ENCODE data around the gene CDH16. TPM values are rescaled to one million over a fixed set of nuclear protein-coding genes. Genes with fewer than 3 reads are reported as not detected.

The CDH16 gene
- total and polyA plus RNA-seq, 2 of the 13 experiments (the other 11 are each of a cell fraction or from before 2014, with no cell fraction given), result 2.7 to 3.9 TPM

- TF ChIP-seq HMGXB4 (CRISPR knock-in tag; IDR thresholded peaks at IDR 0.05; ENCODE audit: borderline replicate concordance in 1 of 2, low read depth in 1 of 2), result peak in 1 of 2 experiments; percentile 38; a peak in 1 of 4 replicates
- TF ChIP-seq ZNF652 (CRISPR knock-in tag; IDR thresholded peaks at IDR 0.05; ENCODE audit: borderline replicate concordance, low read depth), result no peak
- peak; percentile 74; the same call in 1 of the 2 replicates for TF ChIP-seq HOXD1 (CRISPR knock-in tag; IDR thresholded peaks at IDR 0.05)
- peak; percentile 41; the same call in 1 of the 2 replicates for TF ChIP-seq BORCS8-MEF2B (CRISPR knock-in tag; IDR thresholded peaks at IDR 0.05)
- TF ChIP-seq ZNF574 (CRISPR knock-in tag; IDR thresholded peaks at IDR 0.05), result peak; percentile 43
- peak; percentile 64 for TF ChIP-seq HOXA3 (CRISPR knock-in tag; IDR thresholded peaks at IDR 0.05)
- 0 out of 2 replicates have a peak, but pooled peaks have one; percentile 35 for TF ChIP-seq ADNP (CRISPR knock-in tag; IDR thresholded peaks at IDR 0.05)
- peak; percentile 39 for TF ChIP-seq ZBTB33 (CRISPR knock-in tag; IDR thresholded peaks at IDR 0.05)
- 0 out of 2 replicates have a peak, but pooled peaks have one; percentile 7 for TF ChIP-seq FOSL2 (CRISPR knock-in tag; IDR thresholded peaks at IDR 0.05)
- no peak for TF ChIP-seq TBX3 (IDR thresholded peaks at IDR 0.05; ENCODE audit: borderline replicate concordance)
- peak; percentile 55 for TF ChIP-seq ZFY (CRISPR knock-in tag; IDR thresholded peaks at IDR 0.05)
- TF ChIP-seq ZNF569 (CRISPR knock-in tag; IDR thresholded peaks at IDR 0.05; ENCODE audit: borderline replicate concordance), result no peak
- no peak for TF ChIP-seq RNF2 (conservative IDR thresholded peaks at IDR 0.05; ENCODE audit: low read depth)
- TF ChIP-seq ZIK1 (CRISPR knock-in tag; IDR thresholded peaks at IDR 0.05; ENCODE audit: borderline replicate concordance, low read depth), result peak; percentile 70; the same call in 1 of the 2 replicates
- no peak for TF ChIP-seq ERF (CRISPR knock-in tag; IDR thresholded peaks at IDR 0.05)
- no peak for TF ChIP-seq ZNF557 (CRISPR knock-in tag; IDR thresholded peaks at IDR 0.05)
- TF ChIP-seq LCORL (IDR thresholded peaks at IDR 0.05), result no peak
- TF ChIP-seq LCORL (CRISPR knock-in tag; IDR thresholded peaks at IDR 0.05), result 0 out of 2 replicates have a peak, but pooled peaks have one; percentile 6
Measured at GRCh38 chr16:66924527-66925321, 6.0 kb upstream of the CDH16 start (continued).

Measured in HepG2 (cell line).